Coronary artery (tissue), 2 donors: ENCODE measurements around the gene SEBOX.

ENCODE experiments used
- DNase-seq: peaks from one replicate; pipeline ENCODE4 v3.0.0-alpha.2; 2017; ENCODE audit warnings: low spot score
- H3K27ac ChIP-seq, 2 donors: fragments of 200-600 bp; sonication (generic); one replicate each; pipeline ENCODE4 v1.5.1; 2016 to 2019
- H3K4me3 ChIP-seq: fragments of 200-600 bp; sonication (generic); 2 replicates; pipeline ENCODE4 v1.5.1; 2016; ENCODE audit warnings: mild to moderate bottlenecking, moderate library complexity
- CTCF ChIP-seq: fragments of 200-600 bp; sonication (generic); IDR thresholded peaks from one replicate; pipeline ENCODE4 v1.5.1; 2019; ENCODE audit warnings: antibody characterized with exemption

The SEBOX gene

GRCh38 chr17:28405632-28406472 lies 40.9 kb upstream of the SEBOX start, which contains the start of gene SLC46A1:
Gene SLC46A1 (minus strand): TSS chr17:28406212. CDS start chr17:28406114, 98 bp downstream.
- DNase-seq: no peak
- H3K4me3 ChIP-seq: peak within 1 kb of the TSS; percentile 99
- H3K27ac ChIP-seq: peak within 1 kb of the TSS; percentile 6 to 84
- no peak for TF ChIP-seq CTCF

- no peak for DNase-seq
- no peak for TF ChIP-seq CTCF
- H3K27ac ChIP-seq: peak overlapping the region in 1 of 2 donors; percentile 84
- H3K4me3 ChIP-seq: peak overlapping the region; percentile 99
Observed at GRCh38 chr17:28404812-28405570, 40.0 kb upstream of the SEBOX start.

GRCh38 chr17:28404461-28404811 lies 39.4 kb upstream of the SEBOX start:
- no peak for DNase-seq
- H3K4me3 ChIP-seq: peak overlapping the region; percentile 99
- H3K27ac ChIP-seq: peak overlapping the region in 1 of 2 donors; percentile 84
- TF ChIP-seq CTCF: no peak

DNA sequence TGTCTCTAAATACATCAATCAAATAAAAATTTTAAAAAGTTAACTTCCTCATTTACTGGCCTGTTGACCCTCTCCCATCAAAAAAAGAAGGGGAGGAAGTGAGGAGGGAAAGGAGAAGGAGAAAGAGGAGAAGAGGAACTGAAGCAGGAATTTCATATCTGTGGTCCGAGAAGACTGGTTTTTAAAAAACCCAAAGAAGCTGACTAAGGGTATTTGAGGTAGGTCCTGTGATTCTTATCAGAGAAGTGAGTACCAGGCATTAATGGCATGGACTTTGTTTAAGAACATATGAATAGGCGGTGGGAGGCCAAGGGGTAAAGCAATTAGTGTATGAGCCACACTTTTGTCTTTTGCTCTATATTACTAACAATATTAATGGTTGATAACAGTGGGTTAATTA lies 39.0 kb upstream of the SEBOX start:
- Histone ChIP-seq H3K4me3 (no peak overlapping the region), H3K27ac (peak overlapping the region in 1 of 2 donors; percentile 84)
- no peak for TF ChIP-seq CTCF
- DNase-seq: no peak

GRCh38 chr17:28402844-28403243 lies 37.8 kb upstream of the SEBOX start:
- DNase-seq: no peak
- H3K4me3 ChIP-seq: no peak overlapping the region
- H3K27ac ChIP-seq: no peak overlapping the region

GRCh38 chr17:28402224-28402630 lies 37.2 kb upstream of the SEBOX start:
- no peak for DNase-seq
- H3K27ac ChIP-seq: peak overlapping the region in 1 of 2 donors; percentile 14
- H3K4me3 ChIP-seq: no peak overlapping the region
- TF ChIP-seq CTCF: no peak

More at GRCh38 chr17:28402844-28403243, 37.8 kb upstream of the SEBOX start:
- TF ChIP-seq CTCF: no peak
